Heart right ventricle (tissue), 16 donors: ENCODE results near the gene IQSEC1. TPM values are rescaled to one million over a fixed set of nuclear protein-coding genes. Genes with fewer than 3 reads are reported as not detected.

ENCODE experiments used
- ATAC-seq, 8 donors: fragments of 200-7000 bp; cut with Tn5 transposase; one replicate each; pipeline ENCODE4 v1.9.1; 2020; ENCODE audit warnings: mild to moderate bottlenecking in 8 of 8, moderate library complexity in 8 of 8, moderate number of reproducible peaks in 1 of 8
- DNase-seq, 2 donors: peaks; one replicate each; pipeline ENCODE4 v3.0.0-alpha.2; 2020
- H3K27ac ChIP-seq, 10 donors: fragments of 200-600 bp; sonication (generic) in 2 of 10; one replicate each; pipeline versions ENCODE4 v1.5.0 to v1.8.0; 2020 to 2022; ENCODE audit warnings: mild to moderate bottlenecking in 3 of 10
- H3K27me3 ChIP-seq, 7 donors: fragments of 200-600 bp; one replicate each; pipeline ENCODE4 v1.8.0; 2021 to 2022; ENCODE audit warnings: mild to moderate bottlenecking in 2 of 7
- H3K36me3 ChIP-seq, 9 donors: fragments of 200-600 bp; sonication (generic) in 1 of 9; one replicate each; pipeline versions ENCODE4 v1.5.0 to v1.8.0; 2020 to 2022; ENCODE audit warnings: mild to moderate bottlenecking in 2 of 9
- H3K4me1 ChIP-seq, 9 donors: fragments of 200-600 bp; sonication (generic) in 1 of 9; one replicate each; pipeline versions ENCODE4 v1.5.0 to v1.8.0; 2020 to 2022; ENCODE audit warnings: mild to moderate bottlenecking in 4 of 9
- H3K4me3 ChIP-seq, 10 donors: fragments of 200-600 bp; sonication (generic) in 2 of 10; one replicate each; pipeline versions ENCODE4 v1.5.0 to v1.8.0; 2020 to 2022; ENCODE audit warnings: mild to moderate bottlenecking in 7 of 10, moderate library complexity in 2 of 10
- H3K9me3 ChIP-seq, 11 donors: fragments of 200-600 bp in 10 of 11; sonication (generic) in 2 of 11; one replicate each; pipeline versions ENCODE4 v1.5.0 to v1.8.0; 2013 to 2022; ENCODE audit warnings: mild to moderate bottlenecking in 2 of 11, control low read depth in 1 of 11, moderate library complexity in 1 of 11
- CTCF ChIP-seq, 9 donors: fragments of 200-600 bp; sonication (generic) in 2 of 9; IDR thresholded peaks; one replicate each; pipeline versions ENCODE4 v1.5.0 to v1.8.0; 2021 to 2022; ENCODE audit warnings: antibody characterized with exemption in 9 of 9, mild to moderate bottlenecking in 5 of 9, moderate library complexity in 1 of 9
- WGBS, 2 donors: extraction: QIAGEN DNeasy Blood & Tissue Kit; methylation state at CpG; one replicate each; pipeline ENCODE4 v1.1.7; 2013; ENCODE audit warnings: inconsistent platforms in 1 of 2; 5-methylcytosine and 5-hydroxymethylcytosine counted together
- intact Hi-C, 10 donors: fragments of 100-400 bp; cut with DNase I; formaldehyde crosslinking; loops; one replicate each; pipeline versions ENCODE4 v1.11.1 to v1.14.2; 2022
- polyA plus RNA-seq, 2 donors: library from polyadenylated mRNA; stranded (reverse); fragments of 200-250 nt; gene quantifications; one replicate each; pipeline ENCODE4 v1.2.3, GENCODE V29; 2013
- total RNA-seq, 10 donors: library from RNA; stranded (reverse); fragmentation: NEBNext Ultra II Directional in 3 of 10; extraction: Animal tissue kit (Norgen Biotek cat#: 25700) in 3 of 10; gene quantifications; one replicate each; pipeline versions ENCODE4 v1.2.1 to v1.2.4, GENCODE V29; 2021 to 2023
- donor health status: Arrhythmogenic right ventricular cardiomyopathy.
- donor health status: ischemic (EF 13 %, LVEDD 7.1; RV severe dilation, severe dysfunction).
- donor health status: healthy with polysubstance abuse.
- donor health status: DM: no; HTN: yes; CAD: no.
- donor health status: DM: no; HTN: no; CAD: no.
- donor health status: ischemic (EF 25% LVEDD 6.9; RV normal size, moderate dysfunction).
- donor health status: ischemic (EF 25% LVEDD 5.7; RV mildly dilated, moderate dysfunction).
- donor health status: healthy.
- donor health status: DM: yes; HTN: yes; CAD: no.
- donor health status: Ischemic cardiomyopathy.
- donor health status: ischemic (EF 35%, LVEDD 5.7; RV mildly dilated, moderate dysfunction).
- donor health status: nonischemic (EF 11% LVEDD 7.7; RV severe dilation, severe dysfunction).
- donor health status: DM: yes; HTN: yes; CAD: no.
- donor health status: PGD.
- donor health status: ischemic (EF 29% LVEDD 5.4; RV normal size, mild dysfunction).
- donor health status: nonischemic (EF 23%, LVEDD 6.1; RV moderate dilation, normal function).

IQSEC1 gene
- total and polyA plus RNA-seq, 12 donors = 13.1 to 73.9 (median 60.4) TPM

GRCh38 chr3:13105896-13106250 is 32.6 kb upstream of the IQSEC1 start:
- intact Hi-C loops = no loop called here
- peaks cover 0 to 2% (median 0%) of the 10 kb centered on the region in 7 donors for H3K27me3 ChIP-seq
- no peak for DNase-seq

GRCh38 chr3:13105181-13105895 is 32.1 kb upstream of the IQSEC1 start:
- intact Hi-C loops = no loop called here
- Histone ChIP-seq H3K9me3 (no peaks in the 10 kb centered on the region), H3K27ac (no peak overlapping the region), H3K36me3 (no peaks in the 10 kb centered on the region), H3K4me3 (no peak overlapping the region), H3K27me3 (peaks cover 0 to 2% (median 0%) of the 10 kb centered on the region in 7 donors), H3K4me1 (no peaks in the 10 kb centered on the region)
- 86 to 89% methylated on average over 8 of the region's 8 CpGs for WGBS, 2 donors
- ATAC-seq = no peak
- TF ChIP-seq CTCF (IDR thresholded peaks at IDR 0.05) = no peak
- no peak for DNase-seq

More at GRCh38 chr3:13105896-13106250, 32.6 kb upstream of the IQSEC1 start:
- Histone ChIP-seq H3K4me1 (peaks cover 0 to under 1% (median 0%) of the 10 kb centered on the region in 9 donors), H3K9me3 (no peaks in the 10 kb centered on the region), H3K4me3 (no peak overlapping the region), H3K36me3 (no peaks in the 10 kb centered on the region), H3K27ac (no peak overlapping the region)
- WGBS, 2 donors = 87% methylated on average over 5 of the region's 5 CpGs
- TF ChIP-seq CTCF (IDR thresholded peaks at IDR 0.05) = no peak
- ATAC-seq = no peak

GRCh38 chr3:13104511-13104910 is 31.3 kb upstream of the IQSEC1 start:
- intact Hi-C loops = no loop called here
- no peak for ATAC-seq
- 83 to 84% methylated on average over 12 of the region's 12 CpGs for WGBS, 2 donors
- Histone ChIP-seq H3K9me3 (no peaks in the 10 kb centered on the region), H3K4me1 (no peaks in the 10 kb centered on the region), H3K36me3 (no peaks in the 10 kb centered on the region), H3K4me3 (no peak overlapping the region), H3K27ac (no peak overlapping the region), H3K27me3 (peaks cover 0 to 2% (median 0%) of the 10 kb centered on the region in 7 donors)
- no peak for TF ChIP-seq CTCF (IDR thresholded peaks at IDR 0.05)
- DNase-seq = no peak

GRCh38 chr3:13103416-13104058 is 30.3 kb upstream of the IQSEC1 start:
- intact Hi-C loops = no loop called here
- Histone ChIP-seq H3K4me1 (no peaks in the 10 kb centered on the region), H3K27ac (no peak overlapping the region), H3K36me3 (no peaks in the 10 kb centered on the region), H3K4me3 (no peak overlapping the region), H3K27me3 (peaks cover 0 to 2% (median 0%) of the 10 kb centered on the region in 7 donors), H3K9me3 (no peaks in the 10 kb centered on the region)
- TF ChIP-seq CTCF (IDR thresholded peaks at IDR 0.05) = no peak
- ATAC-seq (no peak), DNase-seq (no peak)
- 89 to 92% methylated on average over 13 of the region's 13 CpGs for WGBS, 2 donors
